RWPE2 (cell line): ENCODE measurements around the gene PRPF39.

Source experiments
- ATAC-seq: fragments of 200-7000 bp; cut with Tn5 transposase; 3 replicates; pipeline ENCODE4 v1.9.1; 2021; ENCODE audit warnings: low read depth
- DNase-seq: peaks from one replicate; pipeline ENCODE4 v3.0.0-alpha.2; 2020; ENCODE audit warnings: low spot score
- H3K27ac ChIP-seq: fragments of 450-650 bp; 2 replicates; pipeline ENCODE4 v1.5.1; 2017; ENCODE audit warnings: mild to moderate bottlenecking; ENCODE audit not compliant: poor library complexity, severe bottlenecking
- H3K27me3 ChIP-seq: fragments of 250-450 bp; sonication (Bioruptor Pico); 2 replicates; pipeline ENCODE4 v1.5.1; 2021; ENCODE audit warnings: mild to moderate bottlenecking, moderate library complexity; ENCODE audit not compliant: insufficient read depth, poor library complexity, severe bottlenecking
- H3K36me3 ChIP-seq: fragments of 250-450 bp; sonication (Bioruptor Pico); 2 replicates; pipeline ENCODE4 v1.5.1; 2020; ENCODE audit warnings: low read depth, mild to moderate bottlenecking, moderate library complexity
- H3K4me1 ChIP-seq: fragments of 250-450 bp; sonication (Bioruptor Pico); 2 replicates; pipeline ENCODE4 v1.5.1; 2021; ENCODE audit warnings: mild to moderate bottlenecking, moderate library complexity; ENCODE audit not compliant: insufficient read depth, poor library complexity, severe bottlenecking
- H3K4me3 ChIP-seq: fragments of 250-450 bp; sonication (Bioruptor Pico); 2 replicates; pipeline ENCODE4 v1.5.1; 2021; ENCODE audit warnings: mild to moderate bottlenecking, moderate library complexity; ENCODE audit not compliant: severe bottlenecking
- H3K9me3 ChIP-seq: fragments of 250-450 bp; sonication (Bioruptor Pico); 2 replicates; pipeline ENCODE4 v1.5.1; 2021; ENCODE audit warnings: mild to moderate bottlenecking, moderate library complexity; ENCODE audit not compliant: severe bottlenecking
- TF ChIP-seq, protein P1 (sequence below): fragments of 450-650 bp; IDR thresholded peaks from one replicate; pipeline ENCODE4 v1.5.1; 2017; ENCODE audit warnings: mild to moderate bottlenecking, moderate library complexity; ENCODE audit not compliant: poor library complexity, severe bottlenecking

PRPF39 gene

DNA sequence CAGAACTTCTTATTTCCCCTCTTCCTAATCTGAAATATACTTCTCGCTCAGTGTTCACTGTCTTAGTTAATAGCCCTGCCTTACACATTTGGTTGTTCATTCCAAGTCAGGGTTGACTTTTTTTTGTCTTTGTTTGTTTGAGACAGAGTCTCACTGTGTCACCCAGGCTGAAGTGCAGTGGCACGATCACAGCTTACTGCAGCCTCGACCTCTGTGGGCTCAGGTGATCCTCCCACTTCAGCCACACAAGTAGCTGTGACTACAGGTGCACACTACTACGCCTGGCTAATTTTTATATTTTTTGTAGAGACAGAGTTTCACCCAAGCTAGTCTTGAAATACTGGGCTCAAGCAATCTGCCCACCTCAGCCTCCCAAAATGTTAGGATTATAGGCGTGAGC is 42.3 kb upstream of the PRPF39 start:
- TF ChIP-seq, protein P1, sequence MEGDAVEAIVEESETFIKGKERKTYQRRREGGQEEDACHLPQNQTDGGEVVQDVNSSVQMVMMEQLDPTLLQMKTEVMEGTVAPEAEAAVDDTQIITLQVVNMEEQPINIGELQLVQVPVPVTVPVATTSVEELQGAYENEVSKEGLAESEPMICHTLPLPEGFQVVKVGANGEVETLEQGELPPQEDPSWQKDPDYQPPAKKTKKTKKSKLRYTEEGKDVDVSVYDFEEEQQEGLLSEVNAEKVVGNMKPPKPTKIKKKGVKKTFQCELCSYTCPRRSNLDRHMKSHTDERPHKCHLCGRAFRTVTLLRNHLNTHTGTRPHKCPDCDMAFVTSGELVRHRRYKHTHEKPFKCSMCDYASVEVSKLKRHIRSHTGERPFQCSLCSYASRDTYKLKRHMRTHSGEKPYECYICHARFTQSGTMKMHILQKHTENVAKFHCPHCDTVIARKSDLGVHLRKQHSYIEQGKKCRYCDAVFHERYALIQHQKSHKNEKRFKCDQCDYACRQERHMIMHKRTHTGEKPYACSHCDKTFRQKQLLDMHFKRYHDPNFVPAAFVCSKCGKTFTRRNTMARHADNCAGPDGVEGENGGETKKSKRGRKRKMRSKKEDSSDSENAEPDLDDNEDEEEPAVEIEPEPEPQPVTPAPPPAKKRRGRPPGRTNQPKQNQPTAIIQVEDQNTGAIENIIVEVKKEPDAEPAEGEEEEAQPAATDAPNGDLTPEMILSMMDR: no peak
- H3K27me3 ChIP-seq: no peaks in the 10 kb centered on the region
- DNase-seq (no peak), ATAC-seq (no peak)
- peaks cover 41% of the 10 kb centered on the region for H3K36me3 ChIP-seq
- H3K9me3 ChIP-seq: no peaks in the 10 kb centered on the region
- no peaks in the 10 kb centered on the region for H3K4me1 ChIP-seq
- H3K27ac ChIP-seq: no peak overlapping the region
- no peak overlapping the region for H3K4me3 ChIP-seq

DNA sequence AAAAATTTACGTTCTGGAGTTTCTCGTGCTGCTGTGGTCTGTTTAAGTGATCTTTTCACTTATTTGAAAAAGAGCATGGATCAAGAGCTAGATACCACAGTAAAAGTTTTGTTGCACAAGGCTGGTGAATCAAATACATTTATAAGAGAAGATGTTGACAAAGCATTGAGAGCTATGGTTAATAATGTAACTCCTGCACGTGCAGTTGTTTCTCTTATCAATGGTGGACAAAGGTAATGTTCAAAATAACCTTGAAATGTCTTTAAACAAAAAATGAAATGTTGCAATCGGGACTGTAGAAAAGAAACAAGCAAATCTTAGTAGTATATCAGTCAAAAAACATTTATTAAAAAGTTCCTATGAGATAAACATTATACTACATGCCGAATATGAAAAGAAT is 39.3 kb upstream of the PRPF39 start:
- DNase-seq (no peak), ATAC-seq (no peak)
- Histone ChIP-seq H3K4me3 (no peak overlapping the region), H3K9me3 (no peaks in the 10 kb centered on the region), H3K27me3 (no peaks in the 10 kb centered on the region), H3K4me1 (no peaks in the 10 kb centered on the region), H3K36me3 (peaks cover 41% of the 10 kb centered on the region), H3K27ac (no peak overlapping the region)
- TF ChIP-seq, protein P1: no peak

DNA sequence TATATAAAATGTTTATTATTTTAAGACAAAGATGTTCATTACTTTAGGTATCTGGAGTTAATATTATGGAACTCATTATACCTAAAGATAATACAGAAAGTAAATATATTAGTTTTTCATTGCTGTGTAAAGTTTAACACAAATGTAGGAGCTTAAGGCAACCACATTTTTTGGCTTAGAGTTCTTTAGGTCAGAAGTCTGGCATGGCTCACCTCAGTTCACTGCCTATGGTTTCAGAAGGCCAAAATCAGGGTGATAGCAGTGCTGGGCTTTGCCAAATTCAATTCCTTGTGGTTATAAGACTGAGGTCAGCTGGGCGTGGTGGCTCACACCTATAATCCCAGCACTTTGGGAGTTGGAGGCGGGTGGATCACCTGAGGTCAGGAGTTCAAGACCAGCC is 35.5 kb upstream of the PRPF39 start:
- Histone ChIP-seq H3K4me1 (no peaks in the 10 kb centered on the region), H3K4me3 (no peak overlapping the region), H3K27ac (no peak overlapping the region), H3K27me3 (no peaks in the 10 kb centered on the region), H3K9me3 (no peaks in the 10 kb centered on the region), H3K36me3 (peaks cover 58% of the 10 kb centered on the region)
- DNase-seq (no peak), ATAC-seq (0 out of 3 replicates have a peak, but pooled peaks have one; percentile 23)
- TF ChIP-seq, protein P1: no peak

DNA sequence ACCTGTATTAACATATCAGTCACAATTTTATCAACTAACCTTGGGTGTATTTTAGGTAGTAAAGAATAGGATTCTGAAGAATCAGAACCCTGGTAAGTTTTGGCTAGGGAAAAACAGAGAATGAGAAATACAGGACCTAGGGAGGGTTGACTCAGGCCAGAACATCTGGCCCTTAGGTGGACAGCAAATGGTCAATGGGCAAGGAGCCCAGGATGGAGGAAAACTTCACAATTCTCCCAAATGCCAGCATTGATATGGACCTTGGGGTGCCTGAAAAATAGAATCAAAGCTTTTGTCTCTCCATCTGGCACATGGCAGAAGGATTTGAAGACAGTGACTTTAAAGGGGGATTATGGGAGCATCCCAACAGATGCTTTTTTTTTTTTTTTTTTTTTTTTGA is 32.7 kb upstream of the PRPF39 start:
- Histone ChIP-seq H3K36me3 (peaks cover 62% of the 10 kb centered on the region), H3K4me1 (no peaks in the 10 kb centered on the region), H3K4me3 (no peak overlapping the region), H3K27ac (no peak overlapping the region), H3K27me3 (no peaks in the 10 kb centered on the region), H3K9me3 (peaks cover under 1% of the 10 kb centered on the region)
- ATAC-seq (no peak), DNase-seq (no peak)
- TF ChIP-seq, protein P1: no peak

DNA sequence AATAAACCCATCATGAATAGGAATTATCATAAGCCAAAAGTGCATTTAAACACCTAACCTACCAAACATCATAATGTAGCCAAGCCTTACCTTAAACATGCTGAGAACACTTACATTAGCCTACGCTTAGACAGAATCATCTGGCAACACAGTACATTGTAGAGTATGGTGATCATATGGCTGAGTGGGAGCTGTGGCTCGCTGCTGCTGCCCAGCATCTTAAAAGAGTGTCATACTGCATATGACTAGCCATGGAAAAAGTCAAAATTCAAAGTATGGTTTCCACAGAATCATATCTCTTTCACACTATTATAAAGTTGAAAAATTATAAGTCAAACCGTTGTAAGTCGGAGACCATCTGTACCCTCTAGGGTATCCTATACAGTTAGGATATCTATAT is 32.0 kb upstream of the PRPF39 start:
- Histone ChIP-seq H3K27ac (no peak overlapping the region), H3K4me3 (no peak overlapping the region), H3K9me3 (peaks cover 4% of the 10 kb centered on the region), H3K4me1 (no peaks in the 10 kb centered on the region), H3K36me3 (peaks cover 60% of the 10 kb centered on the region), H3K27me3 (no peaks in the 10 kb centered on the region)
- ATAC-seq (no peak), DNase-seq (no peak)
- TF ChIP-seq, protein P1: no peak
